DLD1 (cell line): ENCODE results near the gene CUX1.
"Not testable (repeated sequence)": the region's sequence is repeated elsewhere in the genome, so short reads cannot be mapped to it uniquely, and the experiment has no call there.

Experiments
- in situ Hi-C: cut with HindIII; loops from 2 replicates; pipeline ENCODE4 v1.10.0; 2017; ENCODE audit warnings: low sequenced_read_pairs

Gene CUX1

DNA sequence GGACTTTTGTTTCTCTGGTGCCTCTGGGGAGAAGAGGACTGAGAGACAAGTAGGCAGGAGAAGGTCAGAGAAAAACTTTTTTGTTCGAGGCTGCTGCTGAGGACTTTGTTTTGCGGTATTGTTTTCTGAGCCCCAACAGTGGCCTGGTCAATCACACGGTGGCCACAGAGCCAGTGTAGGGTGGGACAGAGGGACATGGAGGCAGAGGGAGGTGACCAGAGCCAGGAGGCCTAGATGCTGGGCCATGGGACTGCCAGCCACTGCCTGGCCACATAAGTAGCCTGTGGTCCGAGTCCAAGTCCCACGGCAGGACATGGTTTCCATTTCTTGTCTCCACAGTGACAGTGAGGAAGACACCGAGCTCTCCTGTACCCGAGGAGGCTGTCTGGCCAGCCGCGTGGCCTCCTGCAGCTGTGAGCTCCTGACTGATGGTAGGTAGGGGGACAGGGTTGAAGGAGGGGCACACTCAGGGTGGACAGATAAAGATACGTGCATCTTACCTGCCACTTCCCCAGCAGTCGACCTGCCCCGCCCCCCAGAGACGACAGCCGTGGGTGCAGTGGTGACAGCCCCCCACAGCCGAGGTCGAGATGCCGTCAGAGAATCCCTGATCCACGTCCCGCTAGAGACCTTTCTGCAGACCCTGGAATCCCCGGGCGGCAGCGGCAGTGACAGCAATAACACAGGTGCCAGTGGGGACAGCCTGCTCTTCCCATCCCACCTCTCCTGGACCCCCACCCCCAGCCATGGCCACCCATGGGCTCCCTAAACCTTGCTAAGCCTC, 496.8 kb downstream of the CUX1 start:
- in situ Hi-C loops, result no loop called here

DNA sequence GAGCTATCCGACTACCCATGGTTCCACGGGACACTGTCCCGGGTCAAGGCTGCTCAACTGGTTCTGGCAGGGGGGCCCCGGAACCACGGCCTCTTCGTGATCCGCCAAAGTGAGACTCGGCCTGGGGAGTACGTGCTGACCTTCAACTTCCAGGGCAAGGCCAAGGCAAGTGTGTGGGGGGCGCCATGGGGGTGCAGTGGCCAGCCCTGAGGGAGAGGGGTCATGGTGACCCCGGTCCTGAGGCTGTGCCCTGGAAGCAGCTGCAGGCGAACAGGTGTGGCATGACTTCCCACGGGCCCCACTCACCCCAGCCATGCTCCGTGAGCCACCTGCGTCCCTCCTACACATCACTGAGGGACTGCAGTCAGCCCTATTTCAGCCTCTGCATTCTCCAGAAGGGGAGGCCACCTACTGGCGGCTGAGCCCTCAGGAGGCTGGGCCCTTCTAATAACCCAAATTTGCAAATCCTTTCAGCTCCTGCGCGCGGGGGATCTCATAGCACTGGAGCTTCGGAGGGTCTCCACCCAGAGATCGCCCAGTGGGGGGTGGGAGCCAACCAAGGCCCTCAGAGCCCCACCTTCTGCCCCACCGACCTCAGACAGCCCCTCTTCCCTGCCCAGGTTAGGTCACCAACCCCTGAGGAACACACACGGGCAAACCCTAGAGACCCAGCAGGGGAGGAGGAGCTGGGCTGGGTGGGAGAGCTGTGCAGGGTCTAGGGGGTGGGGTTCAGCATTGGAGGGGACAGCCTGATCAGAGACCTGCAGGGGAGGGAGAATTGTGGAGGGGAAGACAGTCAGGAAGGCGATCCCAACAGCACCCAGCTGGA, 500.0 kb downstream of the CUX1 start:
- in situ Hi-C loops, result no loop called here

DNA sequence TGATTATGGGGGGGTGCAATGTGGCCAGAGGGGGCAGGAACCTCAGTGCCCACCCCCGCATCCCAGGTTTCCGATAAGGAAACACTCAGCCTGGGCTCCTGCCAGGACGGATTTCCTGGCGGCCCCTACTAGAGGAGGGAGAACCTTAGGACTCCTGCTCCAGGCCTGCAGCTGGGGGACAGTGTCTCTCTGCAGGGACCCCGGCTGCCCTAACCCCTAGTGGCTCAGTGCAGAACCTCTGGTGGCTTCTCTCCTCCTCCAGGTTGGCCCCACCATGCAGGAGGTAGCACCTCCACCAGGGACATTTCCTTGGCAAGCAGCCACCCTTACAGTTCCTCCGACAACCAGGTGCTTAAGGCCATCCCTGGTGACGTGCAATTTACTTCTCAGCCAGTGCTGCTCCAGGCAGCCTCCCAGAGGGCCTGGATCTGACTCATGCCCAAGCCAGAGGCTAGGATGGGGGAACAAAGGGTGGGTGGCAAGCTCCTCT, 501.1 kb downstream of the CUX1 start:
- in situ Hi-C loops, result no loop called here

DNA sequence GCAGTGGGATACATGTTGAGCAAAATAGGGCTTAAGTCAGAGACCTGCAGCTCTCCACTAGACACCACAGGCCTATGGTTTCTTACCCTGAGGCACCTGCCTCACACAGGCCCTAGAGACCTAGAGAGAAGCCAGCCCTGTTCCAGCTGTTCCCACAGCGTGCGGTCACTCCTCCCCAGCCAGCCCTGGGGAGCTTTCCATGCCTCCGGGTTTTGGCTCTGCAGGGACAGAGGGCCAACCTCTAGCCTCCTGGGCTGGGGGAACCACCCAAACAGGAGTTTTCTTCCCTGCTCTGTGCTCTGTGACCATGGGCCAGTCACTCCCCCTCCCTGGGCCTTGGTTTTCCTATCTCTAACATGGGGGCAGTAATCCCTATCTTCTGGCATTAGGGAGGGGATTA, 502.2 kb downstream of the CUX1 start:
- in situ Hi-C loops, result no loop called here

DNA sequence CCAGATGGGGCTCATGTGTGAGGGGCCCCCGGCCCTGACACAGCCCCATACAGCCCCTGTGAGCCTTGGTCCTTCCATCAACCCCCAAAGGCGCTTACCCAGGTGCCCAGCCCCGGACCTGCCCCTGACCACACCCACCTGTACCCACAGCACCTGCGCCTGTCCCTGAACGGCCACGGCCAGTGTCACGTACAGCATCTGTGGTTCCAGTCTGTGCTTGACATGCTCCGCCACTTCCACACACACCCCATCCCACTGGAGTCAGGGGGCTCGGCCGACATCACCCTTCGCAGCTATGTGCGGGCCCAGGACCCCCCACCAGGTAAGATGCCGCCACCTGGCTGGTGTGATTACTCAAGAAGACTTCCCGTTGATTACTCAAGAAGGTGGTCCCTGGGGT, 502.8 kb downstream of the CUX1 start:
- in situ Hi-C loops, result no loop called here

DNA sequence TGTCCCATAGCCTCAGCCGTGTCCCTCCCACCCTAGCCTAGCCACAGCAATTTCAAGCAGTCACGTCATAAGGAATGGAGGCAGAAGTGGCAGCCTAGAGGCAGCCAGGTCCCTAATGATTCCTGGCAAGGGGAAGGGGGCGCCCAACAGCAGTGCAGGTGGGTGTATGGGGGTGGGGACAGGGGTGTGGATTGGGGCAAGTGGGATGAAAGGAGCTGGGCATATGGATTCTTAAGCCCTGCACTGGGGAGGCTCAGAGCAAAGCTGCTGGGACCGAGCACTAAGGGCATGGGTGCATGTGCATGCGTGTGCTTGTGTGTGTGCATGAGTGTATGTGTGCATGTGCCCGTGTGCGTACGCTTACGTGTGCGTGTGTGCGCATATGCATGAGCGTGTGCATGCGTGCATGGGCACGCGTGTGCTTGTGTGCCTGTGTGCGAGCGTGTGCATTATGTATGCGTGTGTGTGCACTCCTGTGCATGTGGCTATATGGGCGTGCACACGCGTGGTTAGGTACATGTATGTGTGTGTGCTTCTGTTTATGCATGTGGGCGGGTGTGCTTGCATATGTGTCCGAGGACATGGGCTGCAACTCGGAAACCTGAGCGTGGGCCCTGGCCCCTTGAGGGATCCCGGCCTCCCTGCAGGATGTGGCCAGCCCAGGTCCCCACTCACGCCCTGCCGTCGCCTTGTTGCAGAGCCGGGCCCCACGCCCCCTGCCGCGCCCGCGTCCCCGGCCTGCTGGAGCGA, 503.4 kb downstream of the CUX1 start:
- in situ Hi-C loops, result no loop called here

DNA sequence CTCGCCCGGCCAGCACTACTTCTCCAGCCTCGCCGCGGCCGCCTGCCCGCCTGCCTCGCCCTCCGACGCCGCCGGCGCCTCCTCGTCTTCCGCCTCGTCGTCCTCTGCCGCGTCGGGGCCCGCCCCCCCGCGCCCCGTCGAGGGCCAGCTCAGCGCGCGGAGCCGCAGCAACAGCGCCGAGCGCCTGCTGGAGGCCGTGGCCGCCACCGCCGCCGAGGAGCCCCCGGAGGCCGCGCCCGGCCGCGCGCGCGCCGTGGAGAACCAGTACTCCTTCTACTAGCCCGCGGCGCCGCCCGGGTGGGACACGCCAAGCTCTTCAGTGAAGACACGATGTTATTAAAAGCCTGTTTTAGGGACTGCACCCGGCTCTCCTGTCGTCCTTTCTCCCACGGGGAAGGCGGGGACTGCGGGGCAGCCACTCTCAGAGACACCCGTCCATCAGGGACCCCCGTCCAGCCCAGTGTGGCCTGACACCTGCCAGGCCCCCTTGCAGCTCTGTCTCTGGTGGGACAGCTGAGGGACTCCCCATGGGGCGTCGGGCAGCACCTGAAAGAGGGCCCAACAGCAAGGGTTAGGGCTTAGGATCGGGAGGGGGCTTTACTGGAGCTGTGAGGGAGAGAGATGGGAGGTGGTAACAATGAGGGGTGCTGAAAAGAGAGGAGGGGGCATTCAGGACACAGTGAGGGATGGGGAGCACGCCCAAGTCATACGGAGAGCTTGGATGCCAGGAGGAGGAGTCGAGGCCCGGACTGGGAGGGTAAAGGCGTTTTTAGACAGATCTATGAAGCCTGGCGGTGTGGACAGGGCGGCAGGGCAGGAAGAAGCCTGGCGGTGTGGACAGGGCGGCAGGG, 504.1 kb downstream of the CUX1 start:
- in situ Hi-C loops, result no loop called here

DNA sequence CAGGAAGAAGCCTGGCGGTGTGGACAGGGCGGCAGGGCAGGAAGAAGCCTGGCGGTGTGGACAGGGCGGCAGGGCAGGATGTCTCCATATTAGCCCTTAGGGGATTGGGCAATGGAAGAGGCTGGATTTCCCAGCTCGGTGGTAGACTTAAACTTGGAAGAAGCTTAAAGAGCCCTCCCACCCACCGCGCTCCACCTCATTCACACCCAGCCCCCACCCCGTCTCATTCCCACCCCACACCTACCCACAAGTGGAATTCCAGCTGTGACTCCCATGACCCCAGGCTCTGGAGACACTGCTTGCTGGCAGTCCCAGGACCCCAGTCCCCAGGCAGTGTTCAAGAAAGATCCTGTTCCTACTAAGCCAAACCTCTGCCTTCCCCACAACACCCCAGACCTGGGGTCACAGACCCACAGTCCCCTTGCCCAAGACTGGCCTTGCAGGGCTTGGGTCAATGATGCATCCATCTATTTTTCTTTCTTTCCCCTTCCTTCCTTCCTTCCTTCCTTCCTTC, 504.8 kb downstream of the CUX1 start:
- in situ Hi-C loops, result no loop called here

DNA sequence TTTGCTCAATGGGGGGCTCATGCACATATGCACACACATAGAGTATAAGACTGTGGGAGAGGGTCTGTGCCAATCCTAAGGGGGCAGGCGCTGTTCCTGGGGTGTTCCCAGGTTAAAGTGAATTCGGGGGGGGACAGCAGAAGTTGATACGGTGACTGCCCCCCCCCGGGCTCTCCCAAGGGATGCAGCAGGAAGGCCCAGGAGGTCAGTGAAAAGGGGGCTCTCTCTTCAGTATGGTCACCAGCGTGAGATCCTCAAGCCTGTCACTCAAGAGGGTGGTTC, 506.4 kb downstream of the CUX1 start:
- in situ Hi-C loops, result no loop called here

DNA sequence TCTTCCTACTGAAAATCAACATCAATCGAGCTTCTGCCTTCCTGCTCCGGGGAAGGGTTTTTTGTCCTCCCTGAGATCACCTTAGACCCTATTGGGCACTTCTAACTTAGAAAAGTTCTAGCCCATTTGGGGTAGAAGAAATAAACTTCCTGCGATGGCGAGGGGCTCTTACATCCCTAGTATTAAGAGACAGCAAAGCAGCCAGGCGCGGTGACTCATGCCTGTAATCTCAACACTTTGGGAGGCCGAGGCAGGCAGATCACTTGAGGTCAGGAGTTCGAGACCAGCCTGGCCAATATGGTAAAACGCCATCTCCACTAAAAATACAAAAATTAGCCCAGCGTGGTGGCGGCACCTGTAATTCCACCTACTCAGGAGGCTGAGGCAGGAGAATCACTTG, 507.7 kb downstream of the CUX1 start:
- in situ Hi-C loops, result not testable (repeated sequence)

DNA sequence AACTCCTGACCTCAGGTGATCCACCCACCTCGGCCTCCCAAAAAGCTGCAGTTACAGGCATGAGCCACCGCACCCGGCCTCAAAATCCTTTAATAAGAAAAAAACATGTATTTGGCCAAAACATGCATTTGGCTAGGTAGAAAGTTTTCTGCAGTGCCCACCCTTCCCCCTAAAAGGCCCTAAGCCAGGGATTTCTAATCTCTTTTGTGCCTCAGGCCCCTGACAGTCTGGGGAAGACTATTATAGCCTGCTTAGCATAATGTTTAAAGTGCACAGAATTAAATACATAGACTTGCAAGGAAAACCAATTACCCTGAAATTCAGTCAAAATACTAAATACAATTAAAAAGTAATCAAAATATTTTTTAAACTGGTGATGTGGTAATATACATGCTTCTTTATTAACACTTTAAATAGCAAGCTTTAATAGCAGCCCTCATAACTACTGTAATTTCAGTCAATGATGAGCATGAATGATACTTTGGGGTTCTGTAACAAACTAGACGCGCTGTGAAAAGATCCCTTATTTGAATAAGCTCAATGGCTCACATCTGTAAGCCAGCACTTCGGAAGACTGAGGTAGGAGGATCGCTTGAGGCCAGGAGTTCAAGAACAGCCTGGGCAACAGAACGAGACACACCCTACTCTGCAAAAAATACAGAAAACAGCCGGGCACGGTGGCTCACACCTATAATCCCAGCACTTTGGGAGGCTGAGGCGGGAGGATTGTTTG, 508.9 kb downstream of the CUX1 start:
- in situ Hi-C loops, result no loop called here

DNA sequence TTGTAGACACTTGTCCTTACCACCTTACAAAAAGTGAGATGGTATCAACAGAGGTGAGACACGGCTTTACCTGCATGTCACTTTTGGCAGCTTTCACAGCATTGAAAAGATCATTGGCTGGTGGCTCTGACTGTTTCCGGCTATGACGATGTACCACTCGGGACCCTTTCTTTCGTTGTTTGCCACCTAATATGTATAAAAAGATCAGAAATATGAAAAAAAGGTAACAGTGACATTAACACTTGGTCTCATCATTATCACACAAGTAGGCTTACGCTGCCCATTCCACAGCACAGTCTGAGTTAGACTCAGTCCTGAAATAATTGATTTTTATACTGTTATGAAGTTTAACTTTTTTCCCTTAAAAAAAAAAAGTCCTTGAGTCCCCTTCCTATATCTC, 509.8 kb downstream of the CUX1 start:
- in situ Hi-C loops, result not testable (repeated sequence)

DNA sequence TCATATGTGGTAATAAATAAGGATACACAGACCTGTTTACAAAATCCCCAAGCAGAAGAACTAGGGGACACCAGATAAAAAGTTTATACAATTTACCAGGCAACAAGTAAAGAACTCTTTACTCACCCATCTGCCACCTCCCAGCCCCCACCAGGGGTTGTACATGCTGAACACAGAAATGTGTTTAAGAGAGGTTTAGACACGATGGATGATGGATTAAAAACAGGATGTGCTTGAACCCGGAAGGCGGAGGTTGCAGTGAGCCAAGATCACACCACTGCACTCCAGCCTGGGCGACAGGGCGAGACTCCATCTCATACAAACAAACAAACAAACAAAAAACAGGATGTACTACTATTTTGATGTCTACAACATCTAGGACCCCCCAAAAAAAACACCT, 511.4 kb downstream of the CUX1 start:
- in situ Hi-C loops, result not testable (repeated sequence)

DNA sequence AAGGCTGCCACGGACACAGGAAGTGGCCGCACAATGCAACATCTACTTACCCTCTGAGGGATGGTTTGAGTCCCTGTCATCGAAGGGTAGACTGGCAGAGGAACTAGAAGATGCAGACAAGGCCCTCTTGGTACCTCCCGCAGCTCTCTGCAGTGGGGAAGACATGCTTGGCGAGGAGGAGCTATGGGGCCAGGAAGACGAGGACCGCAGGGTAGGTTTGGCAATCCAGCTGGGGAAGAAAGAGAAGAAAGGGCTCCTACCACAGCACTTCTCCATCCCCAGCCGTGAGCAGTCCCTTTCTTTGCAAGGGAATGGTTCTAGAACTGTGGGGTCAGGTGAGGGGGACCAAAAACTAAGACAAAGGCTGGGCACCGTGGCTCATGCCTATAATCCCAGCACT, 511.9 kb downstream of the CUX1 start:
- in situ Hi-C loops, result not testable (repeated sequence)

DNA sequence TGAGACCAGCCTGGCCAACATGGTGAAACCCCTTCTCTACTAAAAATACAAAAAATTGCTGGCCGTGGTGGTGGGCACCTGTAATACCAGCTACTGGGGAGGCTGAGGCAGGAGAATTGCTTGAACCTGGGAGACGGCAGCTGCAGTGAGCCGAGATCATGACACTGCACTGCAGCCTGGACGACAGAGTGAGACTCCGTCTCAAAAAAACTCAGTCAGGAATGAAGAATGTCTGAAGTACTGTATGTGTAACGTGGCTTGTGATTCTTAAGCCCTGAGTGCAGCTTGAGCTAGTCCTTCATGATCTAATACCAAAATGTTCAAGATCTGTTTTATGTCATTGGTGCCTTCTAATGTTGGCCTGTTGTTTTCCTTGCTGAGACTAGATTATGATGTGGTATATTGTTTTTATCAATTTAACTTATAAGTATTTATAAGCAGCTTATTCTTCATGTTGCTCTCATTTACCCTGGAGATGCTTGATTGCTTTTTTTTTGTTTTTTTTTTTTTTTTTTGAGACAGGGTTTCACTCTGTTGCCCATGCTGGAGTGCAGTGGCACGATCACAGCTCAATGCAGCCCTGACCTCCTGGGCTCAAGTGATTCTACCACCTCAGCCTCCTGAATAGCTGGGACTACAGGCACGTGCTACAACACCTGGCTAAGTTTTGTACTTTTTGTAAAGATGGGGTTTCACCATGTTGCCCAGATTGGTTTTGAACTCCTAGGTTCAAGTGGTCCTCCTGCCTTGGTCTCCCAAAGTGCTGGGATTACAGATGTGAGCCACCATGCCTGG, 513.4 kb downstream of the CUX1 start:
- in situ Hi-C loops, result not testable (repeated sequence)
